ENCODE measurements around the gene KHDC1. TPM values are rescaled to one million over a fixed set of nuclear protein-coding genes. Genes with fewer than 3 reads are reported as not detected.

Gene KHDC1
- total and polyA plus RNA-seq, 2 of the 8 experiments (the other 6 are each of a cell fraction or from before 2014, with no cell fraction given) = 4.3 to 7.3 TPM

- Histone ChIP-seq H4K91ac (replicated peaks; ENCODE audit: insufficient read length, low read length) (no peak overlapping the region), H3K4ac (replicated peaks; ENCODE audit: insufficient read length, low read depth, low read length) (no peak overlapping the region), H3K4me1 (replicated peaks in 1 of 4; ENCODE audit: control insufficient read depth in 3 of 4, insufficient read depth in 4 of 4, low read length in 3 of 4) (peaks cover 0 to 4% (median 0%) of the 10 kb centered on the region in 4 experiments; a peak in 1 of 7 replicates), H3K56ac (replicated peaks; ENCODE audit: insufficient read length, low read depth, low read length) (no peak overlapping the region), H3K4me2 (ENCODE audit: insufficient read depth in 1 of 2, low read depth in 2 of 2, low read length in 2 of 2) (no peak overlapping the region), H2BK120ac (replicated peaks; ENCODE audit: low read depth, low read length) (no peak overlapping the region), H3K14ac (ENCODE audit: insufficient read length) (no peak overlapping the region), H2BK15ac (ENCODE audit: low read length) (no peak overlapping the region), H2AK5ac (ENCODE audit: low read depth, low read length) (no peak overlapping the region), H3K79me2 (ENCODE audit: control insufficient read depth in 1 of 2, insufficient read depth in 2 of 2, low read length in 2 of 2) (no peaks in the 10 kb centered on the region), H3K23ac (ENCODE audit: insufficient read length) (no peak overlapping the region), H3K27me3 (replicated peaks in 1 of 4; ENCODE audit: control insufficient read depth in 3 of 4, extremely low read depth in 1 of 4, insufficient read depth in 3 of 4, low read length in 3 of 4) (no peaks in the 10 kb centered on the region), H3K18ac (ENCODE audit: extremely low read depth, low read length) (no peak overlapping the region), H4K8ac (ENCODE audit: extremely low read depth, insufficient read depth, low read length) (no peak overlapping the region), H2BK20ac (ENCODE audit: low read length) (no peak overlapping the region), H2BK12ac (ENCODE audit: low read depth, low read length) (no peak overlapping the region), H2AFZ (ENCODE audit: low read length) (no peak overlapping the region), H3K36me3 (ENCODE audit: control insufficient read depth in 2 of 4, insufficient read depth in 4 of 4, low read length in 3 of 4) (no peaks in the 10 kb centered on the region), H3K9me3 (ENCODE audit: insufficient read depth in 2 of 2, low read depth in 1 of 2, low read length in 1 of 2) (peaks cover 3 to 12% of the 10 kb centered on the region in 2 experiments; a peak in 3 of 4 replicates), H3K9ac (replicated peaks in 1 of 4; ENCODE audit: extremely low read depth in 1 of 4, low read depth in 3 of 4, low read length in 3 of 4) (no peak overlapping the region), H3K79me1 (ENCODE audit: low read depth, low read length) (no peaks in the 10 kb centered on the region), H3K4me3 (ENCODE audit: extremely low read depth in 1 of 4, insufficient read depth in 2 of 4, low read depth in 3 of 4, low read length in 4 of 4) (no peak overlapping the region), H3K27ac (ENCODE audit: low read depth, low read length) (no peak overlapping the region), H2BK5ac (ENCODE audit: low read depth, low read length) (no peak overlapping the region), H4K20me1 (replicated peaks in 1 of 2; ENCODE audit: control insufficient read depth in 1 of 2, insufficient read depth in 2 of 2, low read length in 2 of 2) (no peaks in the 10 kb centered on the region), H4K5ac (ENCODE audit: insufficient read length, low read depth, low read length) (no peak overlapping the region), H3K23me2 (ENCODE audit: low read depth, low read length) (no peaks in the 10 kb centered on the region)
- CTCF ChIA-PET (ENCODE audit: partially characterized antibody) = interaction anchor here (0.6 kb wide), 1 partner anchor 36 kb away, joined by 4 read pairs; no protein-coding TSS in a partner anchor
- POLR2A ChIA-PET (ENCODE audit: partially characterized antibody) = no interaction called here
- WGBS, 2 experiments (ENCODE audit: extremely low coverage in 1 of 2, insufficient coverage in 1 of 2, insufficient read length in 1 of 2, insufficient replicate concordance in 2 of 2, low coverage in 1 of 2, low lambda C conversion rate in 2 of 2, missing lambda C conversion rate in 1 of 2) = 96% methylated on average over 3 of the region's 3 CpGs; no CpG with 5 or more reads in 1 of the 2 experiments
- no peak for FAIRE-seq
- TF ChIP-seq CBX8 (IDR thresholded peaks at IDR 0.05; ENCODE audit: borderline replicate concordance, low read depth, low read length) (no peak), USF2 (IDR thresholded peaks at IDR 0.05; ENCODE audit: low read length) (no peak), SIX5 (IDR thresholded peaks at IDR 0.05; ENCODE audit: low read depth, low read length) (no peak), YY1 (IDR thresholded peaks at IDR 0.05; ENCODE audit: low read depth, low read length) (no peak), CREB1 (IDR thresholded peaks at IDR 0.05) (no peak), MAX (IDR thresholded peaks at IDR 0.05) (no peak), SIN3A (conservative IDR thresholded peaks at IDR 0.05 in 1 of 2, IDR thresholded peaks at IDR 0.05 in 1 of 2; ENCODE audit: low read depth in 1 of 2, low read length in 2 of 2) (no peak), ATF2 (IDR thresholded peaks at IDR 0.05; ENCODE audit: low read length) (no peak), ZNF274 (IDR thresholded peaks at IDR 0.05; ENCODE audit: borderline replicate concordance, extremely low read depth, low read length) (no peak), KDM5A (IDR thresholded peaks at IDR 0.05; ENCODE audit: low read length) (no peak)
- no peak for DNase-seq (ENCODE audit: low read depth in 1 of 2, low spot score in 2 of 2)
Observed at GRCh38 chr6:73207221-73207837, 55.7 kb downstream of the KHDC1 start.

Measured in H1 (cell line).